IMR-90 (cell line): ENCODE results near the gene ECPAS. TPM values are rescaled to one million over a fixed set of nuclear protein-coding genes. Genes with fewer than 3 reads are reported as not detected.

ENCODE experiments used
- ATAC-seq: fragments of 200-7000 bp; cut with Tn5 transposase; 2 replicates; pipeline ENCODE4 v1.9.1; 2020; ENCODE audit warnings: low read depth, mild to moderate bottlenecking, moderate library complexity
- BruUV-seq: library from RNA; stranded (reverse); fragments of 400-500 nt; replicated peaks from 2 replicates; lab custom pipeline; 2021; lab: Mats Ljungman, UMichigan
- CTCF ChIA-PET: fragments of 300-600 bp; formaldehyde crosslinking; extraction: SDS; loops from one replicate; lab custom pipeline; 2021; ENCODE audit warnings: antibody characterized with exemption; lab: Yijun Ruan, JAX
- POLR2A ChIA-PET: fragments of 300-600 bp; sonication (Branson Sonifier 250); formaldehyde crosslinking; loops from one replicate; lab custom pipeline; 2022; ENCODE audit warnings: antibody characterized with exemption; ENCODE audit not compliant: unreplicated experiment; lab: Charles Lee
- DNase-seq: peaks from one replicate; pipeline ENCODE4 v3.0.0; 2013
- H2AFZ ChIP-seq: replicated peaks from 2 replicates; pipeline ENCODE3; 2013; ENCODE audit warnings: low read length, mild to moderate bottlenecking; ENCODE audit not compliant: poor library complexity
- H2AK5ac ChIP-seq: 2 replicates; pipeline ENCODE4 v1.6.1; 2013; ENCODE audit warnings: low read depth, low read length, inconsistent platforms
- H2AK9ac ChIP-seq: replicated peaks from 2 replicates; pipeline ENCODE3; 2013; ENCODE audit warnings: mild to moderate bottlenecking, low read depth, low read length, moderate library complexity; ENCODE audit not compliant: poor library complexity
- H2BK120ac ChIP-seq: 2 replicates; pipeline ENCODE4 v1.6.1; 2013; ENCODE audit warnings: low read depth, low read length, inconsistent platforms
- H2BK15ac ChIP-seq: 3 replicates; pipeline ENCODE4 v1.6.1; 2013; ENCODE audit warnings: low read depth, low read length, inconsistent platforms
- H2BK20ac ChIP-seq: 2 replicates; pipeline ENCODE4 v1.6.1; 2013; ENCODE audit warnings: low read depth, mild to moderate bottlenecking, inconsistent platforms, low read length, moderate library complexity
- H2BK5ac ChIP-seq: 2 replicates; pipeline ENCODE4 v1.6.1; 2013; ENCODE audit warnings: mild to moderate bottlenecking, low read depth, low read length, inconsistent platforms; ENCODE audit not compliant: poor library complexity, severe bottlenecking
- H3K14ac ChIP-seq: replicated peaks from 2 replicates; pipeline ENCODE4 v1.6.1; 2013; ENCODE audit warnings: low read depth, low read length, inconsistent platforms
- H3K18ac ChIP-seq: 2 replicates; pipeline ENCODE4 v1.6.1; 2013; ENCODE audit warnings: low read depth, low read length, control low read depth
- H3K23ac ChIP-seq: 2 replicates; pipeline ENCODE4 v1.6.1; 2013; ENCODE audit warnings: low read depth, low read length, inconsistent platforms
- H3K27ac ChIP-seq: 2 replicates; pipeline ENCODE4 v1.5.1; 2013; ENCODE audit warnings: mild to moderate bottlenecking, control low read depth, low read length; ENCODE audit not compliant: insufficient read depth
- H3K27me3 ChIP-seq: 2 replicates; pipeline ENCODE4 v1.6.1; 2013; ENCODE audit warnings: low read length; ENCODE audit not compliant: control insufficient read depth, insufficient read depth
- H3K36me3 ChIP-seq: 2 replicates; pipeline ENCODE4 v1.6.1; 2013; ENCODE audit warnings: low read length, mixed read lengths; ENCODE audit not compliant: control insufficient read depth, insufficient read depth
- H3K4ac ChIP-seq: 2 replicates; pipeline ENCODE4 v1.6.1; 2013; ENCODE audit warnings: low read depth, low read length, inconsistent platforms
- H3K4me1 ChIP-seq: 2 replicates; pipeline ENCODE4 v1.6.1; 2013; ENCODE audit warnings: low read length, mixed read lengths; ENCODE audit not compliant: control insufficient read depth, insufficient read depth
- H3K4me2 ChIP-seq: 2 replicates; pipeline ENCODE4 v1.6.1; 2013; ENCODE audit warnings: low read depth, mild to moderate bottlenecking, control low read depth, low read length, moderate library complexity
- H3K4me3 ChIP-seq: 2 replicates; pipeline ENCODE4 v1.5.1; 2013; ENCODE audit warnings: low read depth, mild to moderate bottlenecking, control low read depth, low read length, moderate library complexity; ENCODE audit not compliant: insufficient read depth
- H3K56ac ChIP-seq: 2 replicates; pipeline ENCODE4 v1.6.1; 2013; ENCODE audit warnings: low read length, inconsistent platforms; ENCODE audit not compliant: insufficient read depth; ENCODE audit errors: extremely low read depth
- H3K79me1 ChIP-seq, 2 experiments: 2 replicates each; pipeline ENCODE4 v1.6.1; 2013; ENCODE audit warnings: low read length in 2 of 2, inconsistent platforms in 1 of 2, low read depth in 1 of 2
- H3K9ac ChIP-seq: 2 replicates; pipeline ENCODE4 v1.6.1; 2013; ENCODE audit warnings: low read depth, low read length, control low read depth
- H3K9me1 ChIP-seq: 2 replicates; pipeline ENCODE4 v1.6.1; 2013; ENCODE audit warnings: low read length, inconsistent platforms; ENCODE audit not compliant: insufficient read depth
- H3K9me3 ChIP-seq: 2 replicates; pipeline ENCODE4 v1.6.1; 2013; ENCODE audit warnings: low read length; ENCODE audit not compliant: control insufficient read depth, insufficient read depth
- H4K20me1 ChIP-seq: 2 replicates; pipeline ENCODE4 v1.6.1; 2013; ENCODE audit warnings: low read length, inconsistent platforms; ENCODE audit not compliant: insufficient read depth
- H4K5ac ChIP-seq: 2 replicates; pipeline ENCODE4 v1.6.1; 2013; ENCODE audit warnings: mild to moderate bottlenecking, low read depth, low read length, control low read depth
- H4K8ac ChIP-seq, 2 experiments: 2 replicates each; pipeline ENCODE4 v1.6.1; 2013; ENCODE audit warnings: low read depth in 2 of 2, low read length in 2 of 2, control low read depth in 1 of 2, inconsistent platforms in 1 of 2
- H4K91ac ChIP-seq: 2 replicates; pipeline ENCODE4 v1.6.1; 2013; ENCODE audit warnings: low read depth, low read length, inconsistent platforms; ENCODE audit not compliant: insufficient read depth
- BHLHE40 ChIP-seq: fragments of 150-350 bp; IDR thresholded peaks from 2 replicates; pipeline ENCODE4 v1.6.1; 2016; ENCODE audit warnings: mild to moderate bottlenecking, low read depth, low read length
- CHD1 ChIP-seq: IDR thresholded peaks from 2 replicates; pipeline ENCODE4 v1.6.1; 2012; ENCODE audit warnings: low read depth, low read length, improper control_type of control experiment
- ELK1 ChIP-seq: fragments of 150-350 bp; IDR thresholded peaks from 2 replicates; pipeline ENCODE4 v1.6.1; 2016; ENCODE audit warnings: low read depth, mild to moderate bottlenecking, low read length, moderate library complexity, borderline replicate concordance
- FOS ChIP-seq: fragments of 150-350 bp; IDR thresholded peaks from 2 replicates; pipeline ENCODE4 v1.6.1; 2016; ENCODE audit warnings: low read depth, low read length
- MAFK ChIP-seq: IDR thresholded peaks from 2 replicates; pipeline ENCODE4 v1.6.1; 2012; ENCODE audit warnings: low read depth, low read length, improper control_type of control experiment
- MAZ ChIP-seq: IDR thresholded peaks from 2 replicates; pipeline ENCODE4 v1.6.1; 2012; ENCODE audit warnings: low read depth, mild to moderate bottlenecking, low read length, improper control_type of control experiment, moderate library complexity, borderline replicate concordance
- MXI1 ChIP-seq: IDR thresholded peaks from 2 replicates; pipeline ENCODE4 v1.6.1; 2012; ENCODE audit warnings: low read depth, mild to moderate bottlenecking, low read length, moderate library complexity, borderline replicate concordance
- NFE2L2 ChIP-seq: fragments of 150-350 bp; IDR thresholded peaks from 2 replicates; pipeline ENCODE4 v1.6.1; 2016; ENCODE audit warnings: low read depth, mild to moderate bottlenecking, low read length
- POLR2A ChIP-seq: IDR thresholded peaks from 2 replicates; pipeline ENCODE4 v1.6.1; 2012; ENCODE audit warnings: mild to moderate bottlenecking, low read depth, low read length
- RAD21 ChIP-seq: IDR thresholded peaks from 2 replicates; pipeline ENCODE4 v1.6.1; 2012; ENCODE audit warnings: low read length, improper control_type of control experiment
- RCOR1 ChIP-seq: IDR thresholded peaks from 2 replicates; pipeline ENCODE4 v1.6.1; 2012; ENCODE audit warnings: mild to moderate bottlenecking, low read length, improper control_type of control experiment; ENCODE audit not compliant: insufficient replicate concordance
- RFX5 ChIP-seq: IDR thresholded peaks from 2 replicates; pipeline ENCODE4 v1.8.0; 2012; ENCODE audit warnings: low read depth, mild to moderate bottlenecking, low read length, moderate library complexity
- SMC3 ChIP-seq: fragments of 150-350 bp; IDR thresholded peaks from 2 replicates; pipeline ENCODE4 v1.6.1; 2016; ENCODE audit warnings: low read depth, mild to moderate bottlenecking, antibody characterized with exemption, low read length, moderate library complexity
- USF2 ChIP-seq: fragments of 150-350 bp; IDR thresholded peaks from 2 replicates; pipeline ENCODE4 v1.6.1; 2017; ENCODE audit warnings: mild to moderate bottlenecking, antibody characterized with exemption, low read length, low read depth
- WGBS, 2 experiments: methylation state at CpG; one replicate each; pipeline versions ENCODE4 v1.1.5 to v1.1.7; 2013; ENCODE audit warnings: missing lambda C conversion rate in 2 of 2; ENCODE audit not compliant: insufficient read length in 1 of 2; ENCODE audit errors: extremely low coverage in 2 of 2; 5-methylcytosine and 5-hydroxymethylcytosine counted together
- dilution Hi-C: fragments of 300-500 bp; cut with HindIII; formaldehyde crosslinking; loops from one replicate; pipeline ENCODE4 v1.14.3; 2018; ENCODE audit warnings: low sequenced_read_pairs; ENCODE audit not compliant: unreplicated experiment
- in situ Hi-C: fragments of 300-500 bp; cut with MboI; formaldehyde crosslinking; loops from 3 replicates; pipeline ENCODE4 v1.14.3; 2019; ENCODE audit warnings: low sequenced_read_pairs, inconsistent platforms, mixed read lengths
- intact Hi-C: fragments of 100-400 bp; cut with micrococcal nuclease; formaldehyde crosslinking; loops from 2 replicates; pipeline ENCODE4 v1.10.0; 2022
- polyA plus RNA-seq, 3 experiments: library from polyadenylated mRNA; depleted of rRNA; stranded (reverse); fragments of >200 nt; gene quantifications; 2 replicates each; pipeline ENCODE4 v1.2.3, GENCODE V29; 2012; ENCODE audit warnings: low replicate concordance in 1 of 3
- total RNA-seq: library from RNA; depleted of rRNA; stranded (reverse); fragments of >200 nt; gene quantifications from 2 replicates; pipeline ENCODE4 v1.2.3, GENCODE V29; 2012
- TF ChIP-seq, protein P1 (sequence below): conservative IDR thresholded peaks from 2 replicates; pipeline ENCODE4 v1.5.1; 2012; ENCODE audit warnings: mild to moderate bottlenecking, low read depth, low read length, improper control_type of control experiment

ECPAS gene
- total and polyA plus RNA-seq, 2 of the 4 experiments (the other 2 are of a cell fraction): 20.1 to 54.8 TPM

- Histone ChIP-seq H3K27me3 (no peaks in the 10 kb centered on the region), H2AFZ (no peak overlapping the region), H2BK20ac (no peak overlapping the region), H2BK15ac (no peak overlapping the region), H3K56ac (no peak overlapping the region), H3K4me1 (no peaks in the 10 kb centered on the region), H4K20me1 (no peaks in the 10 kb centered on the region), H4K91ac (no peak overlapping the region), H3K4ac (no peak overlapping the region), H3K4me2 (no peak overlapping the region), H3K23ac (no peak overlapping the region), H2AK5ac (no peak overlapping the region), H2BK5ac (no peak overlapping the region), H3K36me3 (peaks cover 3% of the 10 kb centered on the region; the same call in 1 of the 2 replicates), H3K4me3 (no peak overlapping the region), H3K14ac (no peak overlapping the region), H2AK9ac (no peak overlapping the region), H3K18ac (no peak overlapping the region), H2BK120ac (no peak overlapping the region), H4K5ac (no peak overlapping the region), H3K9ac (no peak overlapping the region), H3K27ac (no peak overlapping the region), H3K9me3 (peaks cover 17% of the 10 kb centered on the region), H3K9me1 (no peaks in the 10 kb centered on the region), H4K8ac (no peak overlapping the region), H3K79me1 (no peaks in the 10 kb centered on the region)
- dilution Hi-C loops: no loop called here
- POLR2A ChIA-PET: no interaction called here
- DNase-seq (no peak), ATAC-seq (no peak)
- no TSS peak for BruUV-seq
- in situ Hi-C loops: no loop called here
- WGBS, 2 experiments: no CpG with 5 or more reads among the region's 4 CpGs
- intact Hi-C loops: no loop called here
- CTCF ChIA-PET: no interaction called here
- TF ChIP-seq MAFK (no peak), ELK1 (no peak), CHD1 (no peak), MAZ (no peak), BHLHE40 (no peak), RCOR1 (no peak), USF2 (no peak), SMC3 (no peak), RFX5 (no peak), NFE2L2 (no peak), FOS (no peak), RAD21 (no peak), POLR2A (no peak), MXI1 (no peak)
- TF ChIP-seq, protein P1, sequence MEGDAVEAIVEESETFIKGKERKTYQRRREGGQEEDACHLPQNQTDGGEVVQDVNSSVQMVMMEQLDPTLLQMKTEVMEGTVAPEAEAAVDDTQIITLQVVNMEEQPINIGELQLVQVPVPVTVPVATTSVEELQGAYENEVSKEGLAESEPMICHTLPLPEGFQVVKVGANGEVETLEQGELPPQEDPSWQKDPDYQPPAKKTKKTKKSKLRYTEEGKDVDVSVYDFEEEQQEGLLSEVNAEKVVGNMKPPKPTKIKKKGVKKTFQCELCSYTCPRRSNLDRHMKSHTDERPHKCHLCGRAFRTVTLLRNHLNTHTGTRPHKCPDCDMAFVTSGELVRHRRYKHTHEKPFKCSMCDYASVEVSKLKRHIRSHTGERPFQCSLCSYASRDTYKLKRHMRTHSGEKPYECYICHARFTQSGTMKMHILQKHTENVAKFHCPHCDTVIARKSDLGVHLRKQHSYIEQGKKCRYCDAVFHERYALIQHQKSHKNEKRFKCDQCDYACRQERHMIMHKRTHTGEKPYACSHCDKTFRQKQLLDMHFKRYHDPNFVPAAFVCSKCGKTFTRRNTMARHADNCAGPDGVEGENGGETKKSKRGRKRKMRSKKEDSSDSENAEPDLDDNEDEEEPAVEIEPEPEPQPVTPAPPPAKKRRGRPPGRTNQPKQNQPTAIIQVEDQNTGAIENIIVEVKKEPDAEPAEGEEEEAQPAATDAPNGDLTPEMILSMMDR: no peak
Measured at GRCh38 chr9:111531716-111532115, 47.5 kb upstream of the ECPAS start.
